ENCODE results near the gene PRPSAP1.
"Not testable (repeated sequence)": the region's sequence is repeated elsewhere in the genome, so short reads cannot be mapped to it uniquely, and the experiment has no call there.

The PRPSAP1 gene

GRCh38 chr17:76382803-76383545 is 29.3 kb upstream of the PRPSAP1 start:
- DNase-seq, result peak; percentile 67

GRCh38 chr17:76382351-76382802 is 28.7 kb upstream of the PRPSAP1 start:
- peak; percentile 18 for DNase-seq

GRCh38 chr17:76381633-76382350 is 28.1 kb upstream of the PRPSAP1 start:
- no peak for DNase-seq

GRCh38 chr17:76379646-76380376 is 26.1 kb upstream of the PRPSAP1 start:
- DNase-seq, result no peak

GRCh38 chr17:76379275-76379641 is 25.5 kb upstream of the PRPSAP1 start:
- no peak for DNase-seq

GRCh38 chr17:76378548-76379274 is 25.0 kb upstream of the PRPSAP1 start:
- DNase-seq, result no peak

GRCh38 chr17:76376318-76377133 is 22.8 kb upstream of the PRPSAP1 start:
- no peak for DNase-seq

- no peak for DNase-seq
Observed at GRCh38 chr17:76371656-76372628, 18.2 kb upstream of the PRPSAP1 start.

- no peak for DNase-seq
Observed at GRCh38 chr17:76370261-76370993, 16.7 kb upstream of the PRPSAP1 start.

- no peak for DNase-seq
Observed at GRCh38 chr17:76369804-76370203, 16.1 kb upstream of the PRPSAP1 start.

GRCh38 chr17:76369379-76369778 is 15.7 kb upstream of the PRPSAP1 start:
- no peak for DNase-seq

GRCh38 chr17:76368545-76368944 is 14.8 kb upstream of the PRPSAP1 start:
- no peak for DNase-seq

GRCh38 chr17:76367642-76368041 is 13.9 kb upstream of the PRPSAP1 start:
- no peak for DNase-seq

- DNase-seq, result no peak
Observed at GRCh38 chr17:76366247-76366646, 12.5 kb upstream of the PRPSAP1 start.

GRCh38 chr17:76365256-76365903 is 11.7 kb upstream of the PRPSAP1 start:
- no peak for DNase-seq

GRCh38 chr17:76363107-76363842 is 9.6 kb upstream of the PRPSAP1 start:
- no peak for DNase-seq

- DNase-seq, result no peak
Observed at GRCh38 chr17:76360461-76360860, 6.7 kb upstream of the PRPSAP1 start.

- DNase-seq, result not testable (repeated sequence)
Observed at GRCh38 chr17:76359776-76360175, 6.1 kb upstream of the PRPSAP1 start.

- DNase-seq, result no peak
Observed at GRCh38 chr17:76359375-76359774, 5.7 kb upstream of the PRPSAP1 start.
